Measurements from ENCODE around the gene FAM124B. TPM values are rescaled to one million over a fixed set of nuclear protein-coding genes. Genes with fewer than 3 reads are reported as not detected.
"Not testable (repeated sequence)": the region's sequence is repeated elsewhere in the genome, so short reads cannot be mapped to it uniquely, and the experiment has no call there.

The FAM124B gene
- total RNA-seq, 3 donors from 2014 or later = 2.6 to 7.9 (median 3.5) TPM

DNA sequence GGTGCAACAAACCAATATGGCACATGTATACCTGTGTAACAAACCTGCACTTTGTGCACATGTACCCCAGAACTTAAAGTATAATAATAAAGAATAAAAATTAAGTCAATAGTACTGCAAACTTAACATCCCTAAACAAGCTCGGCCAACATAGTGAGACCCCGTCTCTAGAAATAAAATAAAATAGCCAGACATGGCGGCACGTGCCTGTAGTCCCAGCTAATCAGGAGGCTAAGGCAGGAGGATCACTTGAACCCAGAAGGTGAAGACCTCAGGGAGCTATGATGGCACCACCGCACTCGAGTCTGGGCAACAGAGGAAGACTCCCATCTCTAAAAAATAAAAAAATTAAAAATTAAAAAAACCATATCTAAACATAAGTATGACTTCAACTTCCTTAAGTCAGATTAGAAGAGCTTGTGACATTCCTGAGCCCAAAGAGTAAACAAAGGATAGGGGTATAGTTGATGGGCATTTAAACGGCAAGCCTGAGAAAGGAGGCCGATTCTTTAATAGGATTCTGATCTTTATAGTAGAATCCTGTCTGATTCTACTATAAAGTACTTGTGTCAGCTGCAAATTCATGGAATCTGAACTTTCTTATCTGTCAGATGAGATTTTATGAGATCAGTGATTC is 1.6 kb downstream of the FAM124B start:
- intact Hi-C loops (cut with DNase I; ENCODE audit: low total_unique reads) = no loop called here
- Histone ChIP-seq H3K4me3 (peak overlapping the region; percentile 37 to 56 (median 43)), H3K4me1 (no peaks in the 10 kb centered on the region), H3K27ac (no peak overlapping the region), H3K36me3 (no peaks in the 10 kb centered on the region), H3K27me3 (no peaks in the 10 kb centered on the region), H3K9me3 (no peaks in the 10 kb centered on the region)
- no peak for DNase-seq (ENCODE audit: low spot score in 2 of 2)
- TF ChIP-seq, protein P1, sequence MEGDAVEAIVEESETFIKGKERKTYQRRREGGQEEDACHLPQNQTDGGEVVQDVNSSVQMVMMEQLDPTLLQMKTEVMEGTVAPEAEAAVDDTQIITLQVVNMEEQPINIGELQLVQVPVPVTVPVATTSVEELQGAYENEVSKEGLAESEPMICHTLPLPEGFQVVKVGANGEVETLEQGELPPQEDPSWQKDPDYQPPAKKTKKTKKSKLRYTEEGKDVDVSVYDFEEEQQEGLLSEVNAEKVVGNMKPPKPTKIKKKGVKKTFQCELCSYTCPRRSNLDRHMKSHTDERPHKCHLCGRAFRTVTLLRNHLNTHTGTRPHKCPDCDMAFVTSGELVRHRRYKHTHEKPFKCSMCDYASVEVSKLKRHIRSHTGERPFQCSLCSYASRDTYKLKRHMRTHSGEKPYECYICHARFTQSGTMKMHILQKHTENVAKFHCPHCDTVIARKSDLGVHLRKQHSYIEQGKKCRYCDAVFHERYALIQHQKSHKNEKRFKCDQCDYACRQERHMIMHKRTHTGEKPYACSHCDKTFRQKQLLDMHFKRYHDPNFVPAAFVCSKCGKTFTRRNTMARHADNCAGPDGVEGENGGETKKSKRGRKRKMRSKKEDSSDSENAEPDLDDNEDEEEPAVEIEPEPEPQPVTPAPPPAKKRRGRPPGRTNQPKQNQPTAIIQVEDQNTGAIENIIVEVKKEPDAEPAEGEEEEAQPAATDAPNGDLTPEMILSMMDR (IDR thresholded peaks at IDR 0.05) = no peak
- TF ChIP-seq POLR2A (IDR thresholded peaks at IDR 0.05) = no peak

DNA sequence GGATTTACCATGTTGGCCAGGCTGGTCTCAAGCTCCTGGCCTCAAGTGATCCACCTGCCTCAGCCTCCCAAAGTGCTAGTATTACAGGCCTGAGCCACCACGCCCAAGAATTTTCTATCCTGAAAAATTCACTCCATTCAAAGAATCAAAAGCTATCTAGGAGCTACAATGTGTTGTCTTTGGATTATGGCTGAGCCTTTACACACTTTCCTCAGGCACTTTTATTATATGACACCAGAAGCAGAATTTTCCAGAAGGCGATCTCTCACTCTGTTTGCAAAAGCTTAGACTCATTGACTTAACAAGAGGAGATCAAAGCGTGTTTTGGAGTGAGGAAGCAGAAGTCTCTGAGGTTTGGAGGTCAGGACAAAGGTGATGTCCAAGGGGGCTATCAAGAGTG is 3.6 kb downstream of the FAM124B start:
- no peaks in the 10 kb centered on the region for H3K4me1 ChIP-seq
- H3K4me3 ChIP-seq = no peak overlapping the region
- H3K27ac ChIP-seq = no peak overlapping the region

DNA sequence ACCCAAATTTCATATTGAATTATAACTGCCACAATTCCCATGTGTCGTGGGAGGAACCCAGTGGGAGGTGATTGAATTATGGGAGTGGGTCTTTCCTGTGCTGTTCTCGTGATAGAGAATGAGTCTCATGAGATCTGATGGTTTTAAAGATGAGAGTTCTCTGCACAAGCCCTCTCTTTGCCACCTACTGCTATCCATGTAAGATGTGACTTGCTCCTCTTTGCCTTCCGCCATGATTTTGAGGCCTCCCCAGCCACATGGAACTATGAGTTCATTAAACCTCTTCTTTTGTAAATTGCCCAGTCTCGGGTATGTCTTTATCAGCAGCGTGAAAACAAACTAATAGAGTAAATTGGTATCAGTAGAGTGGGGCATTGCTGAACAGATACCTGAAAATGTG is 4.8 kb downstream of the FAM124B start:
- H3K9me3 ChIP-seq; H3K27ac ChIP-seq; intact Hi-C loops (cut with DNase I; ENCODE audit: low total_unique reads); H3K36me3 ChIP-seq; DNase-seq (ENCODE audit: low spot score in 2 of 2); H3K4me1 ChIP-seq; H3K4me3 ChIP-seq; H3K27me3 ChIP-seq: not testable (repeated sequence)

More for the DNA sequence above, 3.6 kb downstream of the FAM124B start:
- Histone ChIP-seq H3K27me3 (no peaks in the 10 kb centered on the region), H3K36me3 (no peaks in the 10 kb centered on the region), H3K9me3 (no peaks in the 10 kb centered on the region)
- intact Hi-C loops (cut with DNase I; ENCODE audit: low total_unique reads) = no loop called here
- no peak for DNase-seq (ENCODE audit: low spot score in 2 of 2)
- TF ChIP-seq POLR2AphosphoS5 (IDR thresholded peaks at IDR 0.05) = no peak
- no peak for TF ChIP-seq POLR2A (IDR thresholded peaks at IDR 0.05)
- TF ChIP-seq, protein P1 (IDR thresholded peaks at IDR 0.05) = no peak

DNA sequence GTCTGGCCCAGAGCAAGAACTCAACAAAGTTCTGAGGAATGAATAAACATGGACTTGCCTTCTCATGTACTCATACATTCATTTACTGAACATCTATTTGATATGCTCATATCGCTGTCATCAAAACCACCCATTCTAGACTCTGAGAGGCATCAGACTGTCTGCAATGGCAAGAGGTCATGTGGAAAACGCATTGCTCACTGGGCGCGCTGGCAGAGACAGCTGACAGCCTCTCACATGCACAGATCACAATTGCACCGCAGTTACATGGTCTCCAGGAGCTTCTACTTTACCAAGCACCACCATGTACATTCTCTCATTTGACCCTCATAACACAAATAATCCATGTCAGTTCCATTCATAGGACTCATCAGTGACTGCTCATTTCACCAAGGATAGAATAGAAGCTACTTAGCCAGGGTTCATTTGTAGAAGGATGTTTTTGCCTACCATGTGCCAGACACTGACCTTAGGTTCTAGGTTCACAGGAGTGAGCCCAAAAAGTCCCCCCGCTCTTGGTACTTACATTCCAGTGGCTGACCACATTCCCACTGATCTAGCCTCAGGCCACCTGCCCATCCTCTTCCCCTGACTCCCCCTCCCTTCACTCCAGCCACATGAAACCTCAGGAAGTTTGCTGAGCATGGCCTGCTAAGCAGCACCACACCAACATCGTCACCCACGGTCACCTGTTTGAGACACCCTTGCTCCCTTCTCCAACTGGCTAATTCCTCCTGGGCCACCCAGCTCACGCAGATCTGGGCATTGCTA is 6.1 kb downstream of the FAM124B start:
- Histone ChIP-seq H3K27ac (no peak overlapping the region), H3K27me3 (no peaks in the 10 kb centered on the region), H3K4me1 (no peaks in the 10 kb centered on the region), H3K36me3 (no peaks in the 10 kb centered on the region), H3K4me3 (no peak overlapping the region), H3K9me3 (no peaks in the 10 kb centered on the region)
- DNase-seq (ENCODE audit: low spot score in 2 of 2) = no peak
- intact Hi-C loops (cut with DNase I; ENCODE audit: low total_unique reads) = no loop called here
- TF ChIP-seq, protein P1 (IDR thresholded peaks at IDR 0.05) = no peak
- TF ChIP-seq POLR2A (IDR thresholded peaks at IDR 0.05) (no peak), POLR2AphosphoS5 (IDR thresholded peaks at IDR 0.05) (no peak)

DNA sequence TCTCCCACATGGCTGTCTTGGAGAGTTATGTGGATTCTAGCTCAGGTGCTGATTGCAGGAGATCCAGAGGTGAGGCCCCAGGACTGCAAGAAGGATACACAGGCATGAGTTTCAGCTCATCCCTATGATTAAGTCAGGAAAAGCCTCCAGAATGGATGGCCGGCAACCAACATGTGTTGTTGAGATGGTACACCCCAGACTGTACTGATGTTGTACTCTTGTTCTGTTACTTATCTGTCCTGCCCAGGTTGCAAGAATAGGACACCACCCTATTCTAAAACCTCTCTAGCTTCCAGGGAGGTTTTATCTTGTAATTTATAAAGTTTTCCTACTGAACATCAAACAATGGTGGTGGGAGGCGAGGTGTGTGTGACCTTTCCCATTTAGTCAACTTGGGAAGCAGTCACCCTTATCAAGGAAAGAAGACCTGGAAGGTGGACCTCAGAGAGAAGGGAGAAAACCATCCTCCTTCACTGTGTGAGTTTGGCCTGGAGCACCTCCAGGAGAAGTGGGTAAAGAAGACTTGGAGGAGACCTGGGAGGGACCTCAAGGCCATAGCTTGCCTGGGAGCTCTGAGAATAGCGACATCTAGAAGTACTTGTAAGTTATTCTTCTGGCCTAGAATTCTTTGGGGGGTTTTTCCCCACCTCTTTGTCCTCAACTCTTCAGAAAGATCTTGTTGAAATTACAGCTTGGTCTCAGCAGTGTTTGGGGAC is 8.6 kb downstream of the FAM124B start:
- H3K27ac ChIP-seq = no peak overlapping the region
- H3K4me3 ChIP-seq = no peak overlapping the region
- TF ChIP-seq, protein P1 (IDR thresholded peaks at IDR 0.05) = no peak
- TF ChIP-seq POLR2A (IDR thresholded peaks at IDR 0.05) (no peak), POLR2AphosphoS5 (IDR thresholded peaks at IDR 0.05) (no peak)
- intact Hi-C loops (cut with DNase I; ENCODE audit: low total_unique reads) = no loop called here
- H3K9me3 ChIP-seq = no peaks in the 10 kb centered on the region
- no peaks in the 10 kb centered on the region for H3K36me3 ChIP-seq
- H3K4me1 ChIP-seq = no peaks in the 10 kb centered on the region
- no peak for DNase-seq (ENCODE audit: low spot score in 2 of 2)
- no peaks in the 10 kb centered on the region for H3K27me3 ChIP-seq

Data from breast epithelium (tissue), 4 donors.